Stimulated activated naive CD8-positive, alpha-beta T cell treated with anti-CD3 and anti-CD28 coated beads, Interleukin-15, Interleukin-2, amounts not matched to agents 100 U/mL and 50 U/mL, for 24 hours (primary cell): ENCODE data around the gene TFAM.

ENCODE experiments used
- ATAC-seq: fragments of 150-1000 bp; cut with Tn5 transposase; one replicate; pipeline ENCODE4 v1.10.0; 2021
- DNase-seq: peaks from one replicate; pipeline ENCODE4 v3.0.0; 2021

The TFAM gene

DNA sequence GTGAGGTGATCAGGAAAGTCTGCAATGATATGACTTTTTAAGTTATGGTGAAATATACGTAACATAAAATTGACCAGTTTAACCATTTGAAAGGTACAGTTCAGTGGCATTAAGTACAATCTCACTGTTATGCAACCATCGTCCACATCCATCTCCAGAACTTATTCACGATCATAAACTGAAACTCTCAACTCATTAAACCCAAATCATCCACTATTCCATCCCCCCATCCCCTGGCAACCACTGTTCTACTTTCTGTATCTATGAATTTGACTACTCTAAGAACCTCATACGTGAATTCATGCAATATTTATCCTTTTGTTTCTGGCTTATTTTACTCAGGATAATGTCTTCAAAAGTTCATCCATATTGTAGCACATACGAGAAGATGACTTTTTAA, 48.4 kb downstream of the TFAM start:
- DNase-seq (no peak), ATAC-seq (no peak)

- DNase-seq = peak; percentile 38
- peak; percentile 99 for ATAC-seq
Observed at GRCh38 chr10:58435297-58435985, 50.2 kb downstream of the TFAM start.

DNA sequence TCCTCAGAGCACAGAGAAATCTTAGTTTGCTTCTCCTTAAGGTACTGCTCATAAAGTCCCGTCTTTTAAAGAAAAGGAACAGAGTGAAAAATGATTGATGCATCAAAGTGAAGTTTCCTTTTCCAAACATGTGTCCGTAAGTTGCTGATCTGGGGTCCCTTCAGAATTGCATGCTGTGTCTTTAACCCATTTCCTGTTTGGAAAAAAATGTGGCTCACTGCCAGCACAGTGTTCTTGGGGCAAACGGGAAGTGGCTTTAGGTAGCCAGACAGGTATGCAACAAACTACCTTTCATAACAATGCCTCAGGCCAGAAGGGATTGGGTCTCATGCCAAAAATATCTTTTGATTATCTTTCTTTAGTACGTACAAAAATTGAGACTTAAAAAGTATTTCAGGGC, 50.9 kb downstream of the TFAM start:
- ATAC-seq = no peak
- no peak for DNase-seq

DNA sequence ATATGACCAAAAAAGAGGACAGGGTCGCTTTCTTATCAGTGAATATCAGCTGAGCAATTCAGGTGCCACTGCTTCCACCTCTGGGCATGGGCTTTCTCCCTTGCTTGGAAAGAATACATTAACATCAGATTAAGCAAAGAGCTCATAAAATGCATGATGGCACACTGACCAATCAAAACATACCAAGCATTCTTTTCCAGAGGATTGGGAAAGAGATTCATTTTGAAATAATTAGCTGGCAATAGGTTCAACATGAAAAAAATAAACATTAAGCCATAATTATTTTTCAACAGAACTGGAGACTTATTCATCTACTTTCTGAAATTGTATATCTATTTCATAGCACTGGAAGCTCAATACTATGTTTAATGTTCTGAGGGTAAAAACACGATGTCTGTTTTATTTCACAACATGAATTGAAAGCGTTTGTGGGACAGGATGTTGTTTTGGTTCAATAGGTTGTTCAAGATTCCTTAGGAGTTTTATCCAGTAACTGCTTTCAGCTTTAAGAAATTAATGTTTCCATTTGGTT, 53.2 kb downstream of the TFAM start:
- DNase-seq (no peak), ATAC-seq (no peak)

GRCh38 chr10:58438986-58439385, 53.8 kb downstream of the TFAM start:
- no peak for DNase-seq
- no peak for ATAC-seq

GRCh38 chr10:58439632-58440364, 54.6 kb downstream of the TFAM start:
- no peak for DNase-seq
- ATAC-seq = no peak

GRCh38 chr10:58440484-58440883, 55.3 kb downstream of the TFAM start:
- DNase-seq (no peak), ATAC-seq (peak; percentile 36)

GRCh38 chr10:58444321-58444720, 59.1 kb downstream of the TFAM start:
- ATAC-seq = no peak

DNA sequence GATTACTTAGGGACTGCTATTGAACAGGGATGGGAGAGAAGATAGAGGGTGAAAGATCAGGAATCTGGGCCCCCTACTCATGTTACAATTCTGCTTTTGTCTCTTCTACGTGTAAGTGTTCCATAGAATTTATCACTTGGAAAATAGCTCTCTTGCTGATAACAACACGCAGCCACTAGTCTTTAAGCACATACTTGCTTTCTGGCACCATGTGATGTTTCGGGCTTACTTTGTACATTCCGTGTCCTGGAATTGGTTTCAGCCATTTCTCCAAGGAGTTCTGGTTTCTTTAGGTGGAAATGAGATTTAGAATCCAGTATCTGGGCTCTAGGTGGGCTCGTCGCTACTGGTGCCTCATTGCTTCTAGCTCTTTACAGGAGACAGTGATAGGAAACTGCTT, 59.7 kb downstream of the TFAM start:
- ATAC-seq (no peak), DNase-seq (no peak)

More at GRCh38 chr10:58444321-58444720, 59.1 kb downstream of the TFAM start:
- no peak for DNase-seq

- no peak for ATAC-seq
- DNase-seq = no peak
Observed at GRCh38 chr10:58448121-58448935, 63.1 kb downstream of the TFAM start.
